MM.1S (cell line): Measurements from ENCODE around the gene PRKG2.

Experiments used
- EZH2 ChIP-seq: fragments of 300-600 bp; sonication (generic); optimal IDR thresholded peaks from 2 replicates; pipeline ENCODE3; 2017; ENCODE audit warnings: low read depth, mild to moderate bottlenecking, antibody characterized with exemption, low read length, mixed read lengths
- EZH2phosphoT487 ChIP-seq: fragments of 300-600 bp; sonication (generic); IDR thresholded peaks from 2 replicates; pipeline ENCODE4 v1.6.1; 2018; ENCODE audit warnings: antibody characterized with exemption, low read length
- TF ChIP-seq, protein P1 (sequence below): fragments of 300-600 bp; sonication (generic); IDR thresholded peaks from 2 replicates; pipeline ENCODE4 v1.5.1; 2016; ENCODE audit warnings: antibody characterized with exemption, low read length, mixed read lengths

DNA sequence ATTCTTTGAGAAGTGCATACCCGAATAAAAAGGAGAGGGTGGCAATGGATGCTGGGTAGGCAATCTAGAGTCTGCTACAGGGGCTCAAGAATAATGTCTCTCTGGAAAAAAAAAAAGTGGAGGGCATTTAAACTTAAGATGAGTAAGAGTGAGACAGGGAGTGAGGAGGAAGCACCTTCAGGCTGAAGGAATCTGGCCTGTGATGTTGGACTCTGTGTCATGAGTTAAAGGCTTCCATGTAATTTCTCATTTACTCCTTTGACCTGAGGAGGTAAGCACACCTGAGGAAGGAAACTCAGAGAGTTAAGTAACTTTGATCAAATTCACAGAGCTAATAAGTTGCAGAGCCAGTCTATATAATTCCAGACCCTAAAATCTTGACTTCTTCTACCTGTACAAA lies 3.2 kb upstream of the PRKG2 start:
- TF ChIP-seq, protein P1, sequence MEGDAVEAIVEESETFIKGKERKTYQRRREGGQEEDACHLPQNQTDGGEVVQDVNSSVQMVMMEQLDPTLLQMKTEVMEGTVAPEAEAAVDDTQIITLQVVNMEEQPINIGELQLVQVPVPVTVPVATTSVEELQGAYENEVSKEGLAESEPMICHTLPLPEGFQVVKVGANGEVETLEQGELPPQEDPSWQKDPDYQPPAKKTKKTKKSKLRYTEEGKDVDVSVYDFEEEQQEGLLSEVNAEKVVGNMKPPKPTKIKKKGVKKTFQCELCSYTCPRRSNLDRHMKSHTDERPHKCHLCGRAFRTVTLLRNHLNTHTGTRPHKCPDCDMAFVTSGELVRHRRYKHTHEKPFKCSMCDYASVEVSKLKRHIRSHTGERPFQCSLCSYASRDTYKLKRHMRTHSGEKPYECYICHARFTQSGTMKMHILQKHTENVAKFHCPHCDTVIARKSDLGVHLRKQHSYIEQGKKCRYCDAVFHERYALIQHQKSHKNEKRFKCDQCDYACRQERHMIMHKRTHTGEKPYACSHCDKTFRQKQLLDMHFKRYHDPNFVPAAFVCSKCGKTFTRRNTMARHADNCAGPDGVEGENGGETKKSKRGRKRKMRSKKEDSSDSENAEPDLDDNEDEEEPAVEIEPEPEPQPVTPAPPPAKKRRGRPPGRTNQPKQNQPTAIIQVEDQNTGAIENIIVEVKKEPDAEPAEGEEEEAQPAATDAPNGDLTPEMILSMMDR = no peak
- TF ChIP-seq EZH2phosphoT487 = no peak
- no peak for TF ChIP-seq EZH2
